GM18505 (cell line): ENCODE data around the gene ADAT3.

Experiments
- ATAC-seq: cut with Tn5 transposase; IDR thresholded peaks from one replicate; pipeline ENCODE4 v1.9.1; 2021; ENCODE audit not compliant: unreplicated experiment
- POLR2A ChIP-seq: IDR thresholded peaks from 4 replicates; pipeline ENCODE4 v1.6.1; 2011; ENCODE audit warnings: borderline replicate concordance; ENCODE audit not compliant: insufficient read depth, insufficient read length; ENCODE audit errors: extremely low read depth

Gene ADAT3

DNA sequence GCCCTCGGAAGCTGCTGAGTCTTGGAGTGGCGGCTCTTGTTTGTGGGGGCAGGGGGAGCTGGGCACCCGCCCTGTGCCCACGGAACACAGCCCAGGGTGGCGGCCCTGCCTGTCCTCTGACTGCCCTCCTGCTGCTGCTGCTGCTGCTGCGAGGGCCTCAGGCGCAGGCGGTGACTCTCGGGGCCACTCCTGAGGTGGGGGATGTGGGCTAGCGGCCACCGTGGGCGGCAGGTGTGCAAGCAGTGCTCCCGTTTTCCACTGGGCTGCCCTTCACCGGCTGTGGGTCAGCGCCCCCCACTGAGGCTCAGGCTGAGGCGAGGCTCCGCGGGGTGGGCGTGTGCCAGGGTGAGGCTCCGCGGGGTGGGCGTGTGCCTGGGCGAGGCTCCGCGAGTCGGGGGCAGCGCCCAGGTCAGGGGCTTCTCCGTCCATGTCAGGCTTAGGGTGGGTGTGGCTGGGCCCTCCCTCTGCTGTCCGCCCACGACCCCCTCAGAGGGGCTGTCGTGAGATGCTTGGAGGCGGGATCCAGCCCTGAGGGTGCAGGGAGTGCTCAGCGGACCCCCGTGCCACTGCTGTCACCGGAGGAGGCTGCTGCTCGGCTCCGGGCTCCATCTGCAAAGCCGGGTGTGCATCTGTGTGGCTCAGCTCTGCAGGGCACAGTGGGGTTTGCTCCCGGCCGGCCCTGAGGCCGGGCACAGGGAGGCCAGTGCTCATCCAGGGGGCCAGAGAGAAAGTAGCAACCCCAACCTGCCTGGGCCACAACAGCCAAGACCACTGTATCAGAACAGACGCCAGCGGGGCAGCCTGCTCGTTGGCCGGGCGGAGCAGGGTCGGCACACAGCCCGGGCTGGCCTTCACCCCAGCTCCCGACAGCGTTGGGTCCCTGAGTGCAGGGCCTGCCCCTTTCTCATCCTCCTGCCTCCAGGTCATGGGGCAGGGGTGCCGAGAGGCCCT lies 50.2 kb downstream of the ADAT3 start:
- ATAC-seq: no peak
- no peak for TF ChIP-seq POLR2A

DNA sequence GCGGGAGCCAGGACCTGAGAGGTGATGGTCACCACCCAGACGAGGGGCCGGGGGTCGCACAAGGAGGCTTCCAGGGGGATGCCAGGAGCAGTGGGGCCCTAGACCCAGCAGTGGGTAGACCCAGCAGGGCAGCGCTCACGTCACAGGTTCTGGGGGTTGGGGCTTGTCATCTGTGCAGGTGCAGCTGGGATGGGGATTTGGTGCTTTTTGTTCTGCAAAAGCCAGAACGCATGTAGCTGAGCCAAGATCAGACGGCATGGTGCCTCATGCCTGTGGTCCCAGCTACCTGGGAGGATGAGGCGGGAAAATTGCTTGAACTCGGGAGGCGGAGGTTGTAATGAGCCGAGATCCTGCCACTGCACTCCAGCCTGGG lies 50.9 kb downstream of the ADAT3 start:
- no peak for TF ChIP-seq POLR2A
- ATAC-seq: no peak

DNA sequence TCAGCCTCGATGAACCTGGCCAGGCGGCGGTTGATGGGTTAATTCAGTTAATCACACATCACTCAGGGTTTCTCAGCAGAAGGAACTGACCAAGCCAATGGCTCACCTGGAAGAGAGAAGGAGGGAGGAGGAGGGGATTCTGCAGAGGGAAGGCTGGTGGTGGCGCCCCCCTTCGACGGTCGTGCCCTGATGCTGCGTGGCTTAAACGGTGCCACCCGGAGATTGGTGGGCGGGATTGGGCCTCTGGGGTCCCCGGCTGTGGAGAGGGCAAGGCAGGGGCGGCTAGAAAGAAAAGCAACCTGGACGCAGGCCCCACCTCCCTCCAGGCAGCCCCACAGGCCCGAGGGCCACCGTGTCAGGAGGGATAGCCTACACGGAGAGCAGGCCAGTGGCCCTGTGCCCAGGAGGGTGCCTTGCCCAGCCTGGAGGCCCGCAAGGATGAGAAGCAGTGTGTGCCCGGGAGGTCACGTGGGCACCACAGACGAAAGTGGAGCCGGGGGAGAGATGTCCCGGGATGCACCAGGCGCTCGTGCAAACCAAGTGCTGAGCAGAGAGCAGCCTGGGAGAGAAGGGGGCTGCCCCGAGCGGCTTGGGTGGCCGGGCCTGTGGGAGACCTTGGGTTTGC lies 51.8 kb downstream of the ADAT3 start:
- ATAC-seq: no peak

DNA sequence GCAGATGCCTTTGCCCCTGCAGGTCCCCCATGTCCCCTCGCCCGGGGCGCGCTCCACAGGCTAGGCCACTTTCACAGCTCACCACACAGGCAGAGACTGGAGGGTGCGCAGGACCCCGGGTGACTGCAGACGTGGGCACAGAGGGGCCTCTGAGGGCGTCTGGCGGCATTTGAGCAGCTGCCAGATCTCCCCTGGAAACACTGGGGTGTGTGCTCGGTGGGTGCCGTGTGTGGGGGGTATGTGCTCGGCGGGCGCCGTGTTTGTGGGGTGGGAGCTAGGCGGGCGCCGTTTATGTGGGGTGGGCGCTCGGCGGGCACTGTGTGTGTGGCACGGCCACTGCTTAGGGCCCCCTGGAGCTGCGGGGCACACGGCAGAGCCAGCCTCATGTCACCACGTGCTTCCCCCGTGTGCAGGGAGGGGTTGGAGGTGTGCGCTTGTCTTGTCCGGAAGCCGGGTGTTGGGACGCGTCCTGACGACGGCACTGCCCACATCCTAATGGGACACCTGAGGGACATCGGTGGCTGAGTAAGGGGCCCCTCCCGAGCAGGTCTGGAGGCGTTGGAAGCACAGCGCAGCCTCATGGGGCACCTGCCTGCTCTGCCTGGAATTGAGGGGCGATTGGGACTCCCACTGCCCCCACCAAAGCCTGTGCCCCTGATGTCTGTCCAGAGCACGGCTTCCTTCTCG lies 52.5 kb downstream of the ADAT3 start:
- no peak for ATAC-seq
- TF ChIP-seq POLR2A: no peak

More for the DNA sequence above, 51.8 kb downstream of the ADAT3 start:
- TF ChIP-seq POLR2A: no peak

DNA sequence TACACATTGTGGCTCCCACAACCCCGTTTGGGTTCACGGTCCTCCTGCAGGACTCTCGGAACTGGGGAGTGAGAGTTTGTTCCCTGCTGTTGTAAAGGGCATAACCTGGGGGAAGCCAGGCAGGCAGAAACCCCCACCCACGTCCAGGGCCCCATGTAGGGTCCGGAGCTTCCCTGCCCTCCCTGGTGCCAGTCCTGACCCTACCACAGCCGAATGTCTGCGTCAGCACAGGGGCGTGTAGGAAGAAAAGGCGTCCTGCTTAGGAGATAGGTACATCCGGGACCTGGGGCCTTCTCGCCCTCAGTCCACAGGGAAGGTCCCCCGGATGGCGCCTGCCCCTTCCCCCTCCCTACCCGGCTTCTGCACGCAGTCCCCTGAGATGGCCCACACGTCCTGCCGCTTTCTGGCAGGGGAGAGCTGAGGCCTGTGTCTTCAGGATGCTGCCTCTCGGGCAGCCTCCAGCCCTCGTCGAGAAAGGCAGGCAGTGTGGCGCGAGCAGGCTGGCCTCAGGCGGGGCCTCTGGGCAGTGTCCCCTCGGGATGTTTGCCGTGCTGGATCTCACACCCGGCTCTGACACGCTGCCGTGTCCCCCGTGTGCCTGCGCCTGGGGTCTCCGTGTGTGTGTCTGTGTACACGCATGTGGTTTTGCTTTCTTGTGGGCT lies 54.9 kb downstream of the ADAT3 start:
- ATAC-seq: no peak
- no peak for TF ChIP-seq POLR2A

DNA sequence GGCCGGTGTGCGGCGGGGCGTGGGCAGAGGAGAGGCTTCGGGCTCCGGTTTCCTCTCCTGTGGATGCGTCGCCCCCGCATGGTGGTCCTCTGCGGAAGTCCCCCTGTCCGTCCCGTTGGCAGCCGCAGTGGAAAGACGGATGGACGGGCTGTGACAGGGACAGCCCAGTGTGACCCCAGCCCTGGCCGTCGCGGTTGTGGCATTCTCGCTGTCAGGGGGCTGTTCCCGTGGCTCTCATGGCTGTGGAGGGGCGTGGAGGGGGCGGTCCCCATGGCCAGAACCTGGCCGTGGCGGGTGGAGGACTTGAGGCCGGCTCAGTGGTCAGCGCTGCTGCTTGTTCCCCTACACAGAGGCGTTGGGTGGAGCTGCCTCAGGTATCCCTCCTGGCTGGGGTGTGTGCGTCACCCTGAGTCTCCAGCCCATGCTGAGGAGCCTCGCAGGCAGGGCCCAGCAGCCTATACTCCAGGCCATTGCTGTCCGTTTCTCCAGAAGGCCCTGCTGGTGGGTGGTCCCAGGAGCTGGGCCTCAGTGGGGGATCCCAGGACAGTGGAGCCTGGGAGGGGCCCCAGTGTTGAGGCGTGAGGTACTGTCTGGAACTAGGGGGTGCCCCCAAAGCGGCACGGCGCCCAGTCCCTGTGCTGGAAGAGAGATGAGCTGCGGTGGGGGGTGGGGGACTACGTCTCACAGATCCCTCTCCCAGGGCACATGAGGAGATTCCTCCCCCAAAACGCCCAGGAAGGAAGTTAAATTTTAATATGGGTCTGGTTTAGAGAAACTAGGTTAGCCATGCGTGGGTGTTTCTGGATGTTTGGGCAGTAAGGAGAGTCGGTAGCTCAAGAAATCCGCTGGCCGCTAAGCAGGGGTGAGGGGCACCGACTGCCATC lies 56.0 kb downstream of the ADAT3 start:
- no peak for ATAC-seq
- no peak for TF ChIP-seq POLR2A

DNA sequence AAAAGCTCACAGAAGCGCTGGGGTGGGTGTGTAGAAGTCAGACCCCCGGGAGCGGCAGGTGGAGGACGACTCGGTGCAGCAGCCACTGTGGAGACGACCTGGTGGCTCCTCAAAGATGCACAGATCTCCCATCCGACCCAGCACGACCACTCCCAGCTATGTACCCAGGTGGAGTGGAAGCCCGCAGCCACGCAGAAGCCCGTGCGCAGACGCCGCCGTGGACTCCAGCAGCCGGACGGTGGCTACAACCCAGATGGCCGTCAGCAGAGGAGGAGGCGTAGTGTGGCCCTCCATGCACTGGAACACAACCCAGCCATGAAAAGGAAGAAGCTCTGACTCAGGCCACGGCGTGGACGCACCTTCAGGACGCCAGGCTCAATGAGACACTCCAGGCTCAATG lies 57.5 kb downstream of the ADAT3 start:
- no peak for ATAC-seq

More for the DNA sequence above, 57.5 kb downstream of the ADAT3 start:
- no peak for TF ChIP-seq POLR2A
